ENCODE measurements around the gene CACNA1C. TPM values are rescaled to one million over a fixed set of nuclear protein-coding genes. Genes with fewer than 3 reads are reported as not detected.
A peak's percentile ranks its signal among the peaks of the same experiment; 100 is the strongest.
"Not testable (repeated sequence)": the region's sequence is repeated elsewhere in the genome, so short reads cannot be mapped to it uniquely, and the experiment has no call there.

Gene CACNA1C
- total and polyA plus RNA-seq, 5 donors, result 34.6 to 163 (median 123) TPM

DNA sequence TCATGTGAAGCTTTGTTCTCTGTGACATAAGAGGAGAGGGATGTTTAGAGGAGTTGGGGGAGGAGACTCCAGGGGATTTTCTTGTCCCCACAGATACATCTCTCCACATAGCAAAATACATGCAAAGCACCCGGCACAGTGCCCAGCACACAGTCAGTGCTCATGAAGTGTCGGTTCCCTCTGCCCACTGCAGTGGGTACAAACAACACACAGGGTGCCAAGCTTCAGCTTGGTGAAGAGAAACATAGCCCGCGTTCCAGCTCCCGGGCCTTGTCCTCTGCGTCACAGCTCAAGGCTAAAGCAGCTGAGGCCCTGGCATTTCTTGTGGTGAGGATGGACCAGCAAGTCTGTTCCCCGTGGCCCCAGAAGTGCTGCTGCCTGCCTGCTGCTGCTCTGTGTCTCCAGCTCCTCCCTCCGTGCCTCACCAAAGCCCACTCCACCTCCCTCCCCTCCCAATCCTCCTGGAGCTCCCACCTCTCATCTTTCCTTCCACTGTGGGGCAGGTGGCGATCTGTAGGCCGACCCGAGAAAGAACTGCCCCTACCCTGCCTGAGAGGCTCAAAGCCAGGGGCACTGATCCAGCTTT, 685.0 kb downstream of the CACNA1C start:
- Histone ChIP-seq H3K4me1 (ENCODE audit: control insufficient read depth, insufficient read depth, low read length) (no peaks in the 10 kb centered on the region), H3K27ac (ENCODE audit: low read length) (no peak overlapping the region), H3K27me3 (ENCODE audit: control insufficient read depth, insufficient read depth) (no peaks in the 10 kb centered on the region), H3K4me3 (ENCODE audit: low read length) (no peak overlapping the region), H3K9me3 (ENCODE audit: control insufficient read depth, low read length) (no peaks in the 10 kb centered on the region)
- DNase-seq, result no peak
- no peak for ATAC-seq
- 81% methylated on average over 11 of the region's 11 CpGs for WGBS
- intact Hi-C loops (cut with DNase I), result no loop called here

DNA sequence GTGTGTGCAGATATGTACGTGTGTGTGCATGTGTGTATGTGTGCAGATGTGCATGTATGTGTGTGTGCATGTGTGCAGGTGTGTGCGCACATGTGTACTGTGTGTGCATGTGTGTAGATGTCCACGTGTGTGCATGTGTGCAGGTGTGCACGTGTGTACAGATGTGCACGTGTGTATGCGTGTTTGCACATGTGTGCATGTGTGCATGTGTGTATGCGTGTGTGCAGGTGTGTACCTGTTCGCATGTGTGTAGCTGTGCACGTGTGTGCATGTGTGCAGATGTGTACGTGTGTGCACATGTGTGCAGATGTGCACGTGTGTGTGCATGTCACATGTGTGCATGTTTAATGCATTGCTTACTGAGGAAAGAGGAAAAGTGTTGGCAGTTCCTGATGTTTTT, 686.3 kb downstream of the CACNA1C start:
- ATAC-seq (peak in 1 of 2 donors; percentile 20), DNase-seq (no peak)
- Histone ChIP-seq H3K27me3 (ENCODE audit: control insufficient read depth, insufficient read depth) (no peaks in the 10 kb centered on the region), H3K4me3 (ENCODE audit: low read length) (no peak overlapping the region), H3K4me1 (ENCODE audit: control insufficient read depth, insufficient read depth, low read length) (no peaks in the 10 kb centered on the region), H3K9me3 (ENCODE audit: control insufficient read depth, low read length) (no peaks in the 10 kb centered on the region), H3K27ac (ENCODE audit: low read length) (no peak overlapping the region)
- intact Hi-C loops (cut with DNase I), result no loop called here
- 80% methylated on average over 11 of the region's 11 CpGs for WGBS

DNA sequence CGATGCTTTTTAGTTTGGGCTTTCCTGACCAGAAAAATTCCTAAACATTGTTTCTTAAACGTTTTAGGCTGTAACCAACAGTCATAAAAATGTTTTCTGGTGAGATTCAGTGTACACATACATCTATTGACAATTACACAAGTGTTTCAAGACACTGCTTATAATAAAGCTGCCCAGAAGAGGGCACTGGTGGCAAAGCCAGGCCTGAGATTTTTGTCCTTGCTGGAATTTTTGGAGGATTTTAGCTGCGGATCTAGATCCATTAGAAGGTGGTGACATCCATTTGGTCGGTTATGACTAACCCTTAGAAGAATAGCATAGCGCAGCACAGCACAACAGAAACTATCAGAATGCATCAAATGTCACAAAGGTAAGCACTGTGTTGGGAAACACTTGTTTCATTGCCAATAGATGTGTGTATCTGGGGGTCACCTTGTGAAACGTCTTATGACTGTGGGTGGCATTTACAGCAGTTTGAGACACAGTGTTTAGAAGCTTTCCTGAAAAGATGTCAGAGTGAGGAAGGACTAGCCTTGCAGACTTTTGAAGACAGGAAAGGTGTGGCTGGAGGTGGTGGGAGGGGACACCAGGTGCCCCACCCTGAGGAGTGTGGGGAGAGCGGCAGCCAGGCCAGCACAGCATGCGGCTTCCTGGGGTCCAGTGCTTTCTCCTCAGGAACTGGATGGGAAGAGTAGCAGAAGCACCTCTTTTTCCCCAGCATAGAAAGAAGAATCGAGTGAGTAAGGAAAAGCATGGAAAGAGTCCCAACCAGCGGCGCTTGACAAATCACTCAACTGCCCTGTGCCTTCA, 687.2 kb downstream of the CACNA1C start:
- no peaks in the 10 kb centered on the region for H3K4me1 ChIP-seq (ENCODE audit: control insufficient read depth, insufficient read depth, low read length)
- H3K9me3 ChIP-seq (ENCODE audit: control insufficient read depth, low read length), result no peaks in the 10 kb centered on the region
- intact Hi-C loops (cut with DNase I), result loop anchor here in 1 of 4 donors (5.0 kb wide), 1 partner anchor 42 kb away; no protein-coding TSS in a partner anchor
- peak in 1 of 2 donors; percentile 16 for ATAC-seq
- H3K27me3 ChIP-seq (ENCODE audit: control insufficient read depth, insufficient read depth), result no peaks in the 10 kb centered on the region
- no peak overlapping the region for H3K27ac ChIP-seq (ENCODE audit: low read length)
- WGBS, result 50% methylated on average over 11 of the region's 11 CpGs
- no peak overlapping the region for H3K4me3 ChIP-seq (ENCODE audit: low read length)
- DNase-seq, result no peak

DNA sequence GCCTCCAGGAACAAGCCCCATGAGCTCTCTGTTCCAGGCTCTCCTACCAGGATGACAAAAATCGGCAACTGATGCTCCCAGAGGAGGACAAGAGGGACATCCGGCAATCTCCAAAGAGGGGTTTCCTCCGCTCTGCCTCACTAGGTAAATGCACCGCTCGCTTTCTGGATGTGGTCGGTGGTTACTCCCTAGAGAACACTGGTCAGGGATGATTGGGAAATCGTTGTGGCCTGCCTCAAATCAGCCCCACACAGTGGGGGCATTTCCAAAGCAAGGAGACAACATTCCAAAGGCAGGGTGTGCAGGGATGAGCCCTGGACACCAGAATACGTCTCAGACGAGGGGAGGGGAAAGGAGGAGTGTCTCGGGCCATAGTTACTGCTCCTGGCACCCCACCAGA, 689.2 kb downstream of the CACNA1C start:
- H3K27me3 ChIP-seq (ENCODE audit: control insufficient read depth, insufficient read depth); H3K27ac ChIP-seq (ENCODE audit: low read length); DNase-seq; ATAC-seq; H3K9me3 ChIP-seq (ENCODE audit: control insufficient read depth, low read length); H3K4me1 ChIP-seq (ENCODE audit: control insufficient read depth, insufficient read depth, low read length); H3K4me3 ChIP-seq (ENCODE audit: low read length): not testable (repeated sequence)
- 61% methylated on average over 10 of the region's 10 CpGs for WGBS
- intact Hi-C loops (cut with DNase I), result loop anchor here in 1 of 4 donors (5.0 kb wide), 1 partner anchor 40 kb away; no protein-coding TSS in a partner anchor

DNA sequence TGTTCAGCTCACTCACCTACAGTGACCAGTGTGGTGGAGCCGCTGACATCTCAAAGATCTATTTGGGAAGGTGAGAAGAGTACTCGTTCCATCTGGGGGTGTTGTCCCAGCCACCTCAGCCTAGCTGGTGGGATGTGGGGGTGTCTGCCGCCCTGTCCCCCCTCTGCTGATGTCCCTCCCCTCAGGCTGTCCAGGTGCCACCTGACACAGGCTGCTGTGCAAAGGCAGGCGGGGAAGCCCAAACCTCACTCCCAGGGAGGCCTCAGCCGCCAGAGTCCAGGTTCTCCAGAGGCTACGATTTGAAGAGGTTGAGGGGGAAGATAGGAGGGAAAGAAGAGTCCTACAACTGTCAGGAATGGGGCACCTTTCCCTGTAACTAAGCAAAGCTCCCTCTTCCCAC, 690.7 kb downstream of the CACNA1C start:
- DNase-seq (no peak), ATAC-seq (no peak)
- 84% methylated on average over 6 of the region's 6 CpGs for WGBS
- intact Hi-C loops (cut with DNase I), result loop anchor here in 1 of 4 donors (5.0 kb wide), 1 partner anchor 39 kb away; no protein-coding TSS in a partner anchor
- Histone ChIP-seq H3K9me3 (ENCODE audit: control insufficient read depth, low read length) (no peaks in the 10 kb centered on the region), H3K27me3 (ENCODE audit: control insufficient read depth, insufficient read depth) (no peaks in the 10 kb centered on the region), H3K27ac (ENCODE audit: low read length) (no peak overlapping the region), H3K4me1 (ENCODE audit: control insufficient read depth, insufficient read depth, low read length) (no peaks in the 10 kb centered on the region), H3K4me3 (ENCODE audit: low read length) (no peak overlapping the region)

DNA sequence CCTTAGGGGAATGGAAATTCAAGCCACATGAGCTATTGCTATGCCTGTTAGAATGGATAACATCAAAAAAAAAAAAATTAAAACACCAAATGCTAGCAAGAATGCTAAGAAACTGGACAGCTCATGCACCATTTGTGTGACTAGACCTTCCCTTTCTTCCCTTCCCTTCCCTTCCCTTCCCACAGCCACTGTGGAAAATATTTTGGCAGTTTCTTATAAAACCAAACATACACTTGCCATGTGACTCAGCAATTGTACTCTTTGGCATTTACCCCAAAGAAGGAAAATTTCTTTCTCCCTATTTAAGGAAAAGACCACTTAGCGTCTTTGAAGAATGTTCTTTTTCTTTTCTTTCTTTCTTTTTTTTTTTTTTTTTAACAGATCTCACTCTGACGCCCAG, 692.9 kb downstream of the CACNA1C start:
- Histone ChIP-seq H3K9me3 (ENCODE audit: control insufficient read depth, low read length) (no peaks in the 10 kb centered on the region), H3K27me3 (ENCODE audit: control insufficient read depth, insufficient read depth) (no peaks in the 10 kb centered on the region), H3K27ac (ENCODE audit: low read length) (no peak overlapping the region), H3K4me1 (ENCODE audit: control insufficient read depth, insufficient read depth, low read length) (no peaks in the 10 kb centered on the region), H3K4me3 (ENCODE audit: low read length) (no peak overlapping the region)
- intact Hi-C loops (cut with DNase I), result no loop called here
- ATAC-seq, result no peak
- WGBS, result 46% methylated on average over 2 of the region's 2 CpGs
- DNase-seq, result no peak

Other genes starting within 250 kb of the CACNA1C start
- gene LRTM2, start 232.4 kb upstream of the CACNA1C start, total RNA-seq, result not detected
- not detected for gene LRTM2, start 232.4 kb upstream of the CACNA1C start, polyA plus RNA-seq
- gene CACNA2D4, start 134.3 kb upstream of the CACNA1C start, total RNA-seq, result 1 to 10 TPM; 1.0 to 3.0 (median 1.9) TPM
- gene CACNA2D4, start 134.3 kb upstream of the CACNA1C start, polyA plus RNA-seq, result 1.2 TPM
- 1 to 10 TPM; 3.5 to 4.8 (median 3.6) TPM for gene DCP1B, start 48.5 kb upstream of the CACNA1C start, total RNA-seq
- 3.4 TPM for gene DCP1B, start 48.5 kb upstream of the CACNA1C start, polyA plus RNA-seq